IMR-90 (cell line): ENCODE data around the gene TJP1. TPM values are rescaled to one million over a fixed set of nuclear protein-coding genes. Genes with fewer than 3 reads are reported as not detected.

Source experiments
- ATAC-seq: fragments of 200-7000 bp; cut with Tn5 transposase; 2 replicates; pipeline ENCODE4 v1.9.1; 2020; ENCODE audit warnings: low read depth, mild to moderate bottlenecking, moderate library complexity
- BruUV-seq: library from RNA; stranded (reverse); fragments of 400-500 nt; replicated peaks from 2 replicates; lab custom pipeline; 2021; lab: Mats Ljungman, UMichigan
- CTCF ChIA-PET: fragments of 300-600 bp; formaldehyde crosslinking; extraction: SDS; loops from one replicate; lab custom pipeline; 2021; ENCODE audit warnings: antibody characterized with exemption; lab: Yijun Ruan, JAX
- POLR2A ChIA-PET: fragments of 300-600 bp; sonication (Branson Sonifier 250); formaldehyde crosslinking; loops from one replicate; lab custom pipeline; 2022; ENCODE audit warnings: antibody characterized with exemption; ENCODE audit not compliant: unreplicated experiment; lab: Charles Lee
- DNase-seq: peaks from one replicate; pipeline ENCODE4 v3.0.0; 2013
- H2AFZ ChIP-seq: replicated peaks from 2 replicates; pipeline ENCODE3; 2013; ENCODE audit warnings: low read length, mild to moderate bottlenecking; ENCODE audit not compliant: poor library complexity
- H2AK5ac ChIP-seq: 2 replicates; pipeline ENCODE4 v1.6.1; 2013; ENCODE audit warnings: low read depth, low read length, inconsistent platforms
- H2AK9ac ChIP-seq: replicated peaks from 2 replicates; pipeline ENCODE3; 2013; ENCODE audit warnings: mild to moderate bottlenecking, low read depth, low read length, moderate library complexity; ENCODE audit not compliant: poor library complexity
- H2BK120ac ChIP-seq: 2 replicates; pipeline ENCODE4 v1.6.1; 2013; ENCODE audit warnings: low read depth, low read length, inconsistent platforms
- H2BK15ac ChIP-seq: 3 replicates; pipeline ENCODE4 v1.6.1; 2013; ENCODE audit warnings: low read depth, low read length, inconsistent platforms
- H2BK20ac ChIP-seq: 2 replicates; pipeline ENCODE4 v1.6.1; 2013; ENCODE audit warnings: low read depth, mild to moderate bottlenecking, inconsistent platforms, low read length, moderate library complexity
- H2BK5ac ChIP-seq: 2 replicates; pipeline ENCODE4 v1.6.1; 2013; ENCODE audit warnings: mild to moderate bottlenecking, low read depth, low read length, inconsistent platforms; ENCODE audit not compliant: poor library complexity, severe bottlenecking
- H3K14ac ChIP-seq: replicated peaks from 2 replicates; pipeline ENCODE4 v1.6.1; 2013; ENCODE audit warnings: low read depth, low read length, inconsistent platforms
- H3K18ac ChIP-seq: 2 replicates; pipeline ENCODE4 v1.6.1; 2013; ENCODE audit warnings: low read depth, low read length, control low read depth
- H3K23ac ChIP-seq: 2 replicates; pipeline ENCODE4 v1.6.1; 2013; ENCODE audit warnings: low read depth, low read length, inconsistent platforms
- H3K27ac ChIP-seq: 2 replicates; pipeline ENCODE4 v1.5.1; 2013; ENCODE audit warnings: mild to moderate bottlenecking, control low read depth, low read length; ENCODE audit not compliant: insufficient read depth
- H3K27me3 ChIP-seq: 2 replicates; pipeline ENCODE4 v1.6.1; 2013; ENCODE audit warnings: low read length; ENCODE audit not compliant: control insufficient read depth, insufficient read depth
- H3K36me3 ChIP-seq: 2 replicates; pipeline ENCODE4 v1.6.1; 2013; ENCODE audit warnings: low read length, mixed read lengths; ENCODE audit not compliant: control insufficient read depth, insufficient read depth
- H3K4ac ChIP-seq: 2 replicates; pipeline ENCODE4 v1.6.1; 2013; ENCODE audit warnings: low read depth, low read length, inconsistent platforms
- H3K4me1 ChIP-seq: 2 replicates; pipeline ENCODE4 v1.6.1; 2013; ENCODE audit warnings: low read length, mixed read lengths; ENCODE audit not compliant: control insufficient read depth, insufficient read depth
- H3K4me2 ChIP-seq: 2 replicates; pipeline ENCODE4 v1.6.1; 2013; ENCODE audit warnings: low read depth, mild to moderate bottlenecking, control low read depth, low read length, moderate library complexity
- H3K4me3 ChIP-seq: 2 replicates; pipeline ENCODE4 v1.5.1; 2013; ENCODE audit warnings: low read depth, mild to moderate bottlenecking, control low read depth, low read length, moderate library complexity; ENCODE audit not compliant: insufficient read depth
- H3K56ac ChIP-seq: 2 replicates; pipeline ENCODE4 v1.6.1; 2013; ENCODE audit warnings: low read length, inconsistent platforms; ENCODE audit not compliant: insufficient read depth; ENCODE audit errors: extremely low read depth
- H3K79me1 ChIP-seq, 2 experiments: 2 replicates each; pipeline ENCODE4 v1.6.1; 2013; ENCODE audit warnings: low read length in 2 of 2, inconsistent platforms in 1 of 2, low read depth in 1 of 2
- H3K9ac ChIP-seq: 2 replicates; pipeline ENCODE4 v1.6.1; 2013; ENCODE audit warnings: low read depth, low read length, control low read depth
- H3K9me1 ChIP-seq: 2 replicates; pipeline ENCODE4 v1.6.1; 2013; ENCODE audit warnings: low read length, inconsistent platforms; ENCODE audit not compliant: insufficient read depth
- H3K9me3 ChIP-seq: 2 replicates; pipeline ENCODE4 v1.6.1; 2013; ENCODE audit warnings: low read length; ENCODE audit not compliant: control insufficient read depth, insufficient read depth
- H4K20me1 ChIP-seq: 2 replicates; pipeline ENCODE4 v1.6.1; 2013; ENCODE audit warnings: low read length, inconsistent platforms; ENCODE audit not compliant: insufficient read depth
- H4K5ac ChIP-seq: 2 replicates; pipeline ENCODE4 v1.6.1; 2013; ENCODE audit warnings: mild to moderate bottlenecking, low read depth, low read length, control low read depth
- H4K8ac ChIP-seq, 2 experiments: 2 replicates each; pipeline ENCODE4 v1.6.1; 2013; ENCODE audit warnings: low read depth in 2 of 2, low read length in 2 of 2, control low read depth in 1 of 2, inconsistent platforms in 1 of 2
- H4K91ac ChIP-seq: 2 replicates; pipeline ENCODE4 v1.6.1; 2013; ENCODE audit warnings: low read depth, low read length, inconsistent platforms; ENCODE audit not compliant: insufficient read depth
- CEBPB ChIP-seq: IDR thresholded peaks from 2 replicates; pipeline ENCODE4 v1.6.1; 2012; ENCODE audit warnings: low read depth, low read length, improper control_type of control experiment
- RCOR1 ChIP-seq: IDR thresholded peaks from 2 replicates; pipeline ENCODE4 v1.6.1; 2012; ENCODE audit warnings: mild to moderate bottlenecking, low read length, improper control_type of control experiment; ENCODE audit not compliant: insufficient replicate concordance
- WGBS, 2 experiments: methylation state at CpG; one replicate each; pipeline versions ENCODE4 v1.1.5 to v1.1.7; 2013; ENCODE audit warnings: missing lambda C conversion rate in 2 of 2; ENCODE audit not compliant: insufficient read length in 1 of 2; ENCODE audit errors: extremely low coverage in 2 of 2; 5-methylcytosine and 5-hydroxymethylcytosine counted together
- dilution Hi-C: fragments of 300-500 bp; cut with HindIII; formaldehyde crosslinking; loops from one replicate; pipeline ENCODE4 v1.14.3; 2018; ENCODE audit warnings: low sequenced_read_pairs; ENCODE audit not compliant: unreplicated experiment
- in situ Hi-C: fragments of 300-500 bp; cut with MboI; formaldehyde crosslinking; loops from 3 replicates; pipeline ENCODE4 v1.14.3; 2019; ENCODE audit warnings: low sequenced_read_pairs, inconsistent platforms, mixed read lengths
- intact Hi-C: fragments of 100-400 bp; cut with micrococcal nuclease; formaldehyde crosslinking; loops from 2 replicates; pipeline ENCODE4 v1.10.0; 2022
- polyA plus RNA-seq, 3 experiments: library from polyadenylated mRNA; depleted of rRNA; stranded (reverse); fragments of >200 nt; gene quantifications; 2 replicates each; pipeline ENCODE4 v1.2.3, GENCODE V29; 2012; ENCODE audit warnings: low replicate concordance in 1 of 3
- total RNA-seq: library from RNA; depleted of rRNA; stranded (reverse); fragments of >200 nt; gene quantifications from 2 replicates; pipeline ENCODE4 v1.2.3, GENCODE V29; 2012

The TJP1 gene
- total and polyA plus RNA-seq, 2 of the 4 experiments (the other 2 are of a cell fraction), result 42.2 to 43.4 TPM

- H3K27ac ChIP-seq, result no peak overlapping the region
- H3K23ac ChIP-seq, result no peak overlapping the region
- no peak overlapping the region for H2AK9ac ChIP-seq
- no peak overlapping the region for H3K4me3 ChIP-seq
- H2BK20ac ChIP-seq, result no peak overlapping the region
- no peaks in the 10 kb centered on the region for H3K9me3 ChIP-seq
- no peaks in the 10 kb centered on the region for H3K4me1 ChIP-seq
- H3K4me2 ChIP-seq, result no peak overlapping the region
- no peak overlapping the region for H2BK5ac ChIP-seq
- H4K91ac ChIP-seq, result no peak overlapping the region
- no peaks in the 10 kb centered on the region; the same call in 1 of the 2 replicates for H4K20me1 ChIP-seq
- H3K14ac ChIP-seq, result no peak overlapping the region
- TF ChIP-seq RCOR1 (no peak), CEBPB (0 out of 2 replicates have a peak, but pooled peaks have one; percentile 24)
- no peak overlapping the region for H2BK15ac ChIP-seq
- no TSS peak for BruUV-seq
- ChIA-PET CTCF (interaction anchor here (2.5 kb wide), 1 partner anchor 176 kb away, joined by 13 read pairs; no protein-coding TSS in a partner anchor), POLR2A (no interaction called here)
- ATAC-seq (no peak; the same call in 1 of the 2 replicates), DNase-seq (no peak)
- peaks cover 27 to 53% of the 10 kb centered on the region in 2 experiments; a peak in 3 of 4 replicates for H3K79me1 ChIP-seq
- no peak overlapping the region for H3K18ac ChIP-seq
- no peak overlapping the region for H4K5ac ChIP-seq
- H2BK120ac ChIP-seq, result no peak overlapping the region
- no peak overlapping the region for H3K9ac ChIP-seq
- dilution Hi-C loops, result no loop called here
- peaks cover 5% of the 10 kb centered on the region for H3K36me3 ChIP-seq
- WGBS, 2 experiments, result 90% methylated on average over 2 of the region's 15 CpGs; no CpG with 5 or more reads in 1 of the 2 experiments
- no peak overlapping the region for H4K8ac ChIP-seq
- H3K4ac ChIP-seq, result no peak overlapping the region
- H3K9me1 ChIP-seq, result no peaks in the 10 kb centered on the region; the same call in 1 of the 2 replicates
- H3K56ac ChIP-seq, result no peak overlapping the region
- no peak overlapping the region for H2AK5ac ChIP-seq
- in situ Hi-C loops, result loop anchor here (5.0 to 10.0 kb wide), 2 partner anchors 178 to 325 kb away; no protein-coding TSS in a partner anchor
- no peak overlapping the region for H2AFZ ChIP-seq
- no peaks in the 10 kb centered on the region for H3K27me3 ChIP-seq
- intact Hi-C loops, result loop anchor here (2.0 to 10.0 kb wide), 3 partner anchors 185 to 325 kb away; no protein-coding TSS in a partner anchor
Observed at GRCh38 chr15:29749365-29750086, 72.7 kb downstream of the TJP1 start.
